GM19324 (cell line): ENCODE results near the gene MAP3K4.

Experiments used
- ATAC-seq: cut with Tn5 transposase; IDR thresholded peaks from one replicate; pipeline ENCODE4 v1.9.1; 2021; ENCODE audit warnings: mild to moderate bottlenecking, moderate library complexity; ENCODE audit not compliant: unreplicated experiment, low FRiP score

MAP3K4 gene

GRCh38 chr6:160991406-160992060 lies at the start of gene MAP3K4:
TSS of gene MAP3K4 (plus strand) at chr6:160991769. CDS start at chr6:160991932, 163 bp downstream.
- peak; percentile 81 for ATAC-seq

DNA sequence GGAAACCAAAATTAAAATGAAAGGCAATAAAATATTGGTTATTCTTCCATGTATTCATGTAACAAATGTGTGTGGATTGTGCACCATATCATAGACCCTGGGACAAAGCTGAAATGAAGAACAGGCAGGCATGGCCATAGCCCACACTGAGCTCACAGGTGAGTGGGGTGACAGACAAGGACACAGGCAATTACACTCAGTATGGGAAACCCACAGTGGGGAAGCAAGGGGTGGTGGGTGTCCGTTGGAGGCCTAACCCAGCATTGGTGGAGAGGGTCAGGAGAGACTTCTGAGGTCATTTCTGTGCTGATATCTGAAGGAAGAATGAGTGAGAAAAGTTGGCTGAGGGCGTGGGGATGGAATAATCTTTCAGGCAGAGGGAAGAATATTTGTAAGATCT lies 47.6 kb upstream of the MAP3K4 start:
- no peak for ATAC-seq

- no peak for ATAC-seq
Measured at GRCh38 chr6:160945516-160946177, 45.9 kb upstream of the MAP3K4 start.

GRCh38 chr6:160949531-160949930 lies 42.0 kb upstream of the MAP3K4 start:
- no peak for ATAC-seq

DNA sequence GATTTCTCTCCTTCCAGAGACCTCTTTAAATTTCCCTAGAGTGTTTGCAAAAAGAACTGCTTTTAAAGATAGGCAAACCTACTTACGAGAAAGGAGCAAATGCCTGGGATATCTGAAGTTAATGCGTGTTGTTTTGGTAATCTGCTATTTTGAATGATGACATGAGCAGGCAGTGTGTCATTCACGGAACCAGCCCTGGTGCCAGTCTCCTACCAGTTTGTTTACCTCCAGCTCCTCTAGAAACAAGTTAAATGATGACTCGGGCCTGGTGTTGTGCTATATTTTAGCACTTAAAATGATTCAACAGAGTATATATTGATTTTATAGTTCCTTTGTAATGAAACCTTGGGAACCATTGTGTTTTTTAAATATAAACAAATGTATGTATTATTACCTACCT lies 41.1 kb upstream of the MAP3K4 start:
- no peak for ATAC-seq

- no peak for ATAC-seq
Measured at GRCh38 chr6:160951187-160952030, 40.2 kb upstream of the MAP3K4 start.

DNA sequence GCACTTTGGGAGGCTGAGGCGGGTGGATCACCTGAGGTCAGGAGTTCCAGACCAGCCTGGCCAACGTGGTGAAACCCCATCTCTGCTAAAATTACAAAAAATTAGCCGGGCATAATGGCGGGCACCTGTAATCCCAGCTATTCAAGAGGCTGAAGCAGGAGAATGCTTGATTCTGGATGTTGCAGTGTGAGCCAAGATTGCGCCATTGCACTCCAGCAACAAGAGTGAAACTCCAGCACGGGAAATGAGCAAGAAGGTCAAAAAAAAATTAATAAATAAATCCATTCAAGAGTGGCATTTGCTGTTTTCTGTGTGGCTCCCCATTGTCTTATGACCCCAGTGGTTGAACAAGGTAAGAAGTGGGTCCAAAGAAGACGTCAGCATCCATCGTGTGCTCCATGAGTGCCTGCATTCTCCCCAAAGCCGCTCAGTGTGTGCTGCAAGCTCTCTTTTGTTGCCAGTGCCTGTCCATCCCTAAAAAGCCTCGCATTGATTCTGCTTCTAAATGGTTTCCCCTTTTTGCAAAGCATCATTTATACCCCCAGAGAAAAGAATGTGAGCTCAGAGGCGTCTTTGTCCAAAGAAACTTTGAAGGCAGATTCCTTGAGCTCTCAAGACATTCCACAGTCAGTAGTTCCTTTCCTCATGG lies 38.8 kb upstream of the MAP3K4 start:
- ATAC-seq = no peak

GRCh38 chr6:160955508-160956295 lies 35.9 kb upstream of the MAP3K4 start:
- ATAC-seq = no peak

DNA sequence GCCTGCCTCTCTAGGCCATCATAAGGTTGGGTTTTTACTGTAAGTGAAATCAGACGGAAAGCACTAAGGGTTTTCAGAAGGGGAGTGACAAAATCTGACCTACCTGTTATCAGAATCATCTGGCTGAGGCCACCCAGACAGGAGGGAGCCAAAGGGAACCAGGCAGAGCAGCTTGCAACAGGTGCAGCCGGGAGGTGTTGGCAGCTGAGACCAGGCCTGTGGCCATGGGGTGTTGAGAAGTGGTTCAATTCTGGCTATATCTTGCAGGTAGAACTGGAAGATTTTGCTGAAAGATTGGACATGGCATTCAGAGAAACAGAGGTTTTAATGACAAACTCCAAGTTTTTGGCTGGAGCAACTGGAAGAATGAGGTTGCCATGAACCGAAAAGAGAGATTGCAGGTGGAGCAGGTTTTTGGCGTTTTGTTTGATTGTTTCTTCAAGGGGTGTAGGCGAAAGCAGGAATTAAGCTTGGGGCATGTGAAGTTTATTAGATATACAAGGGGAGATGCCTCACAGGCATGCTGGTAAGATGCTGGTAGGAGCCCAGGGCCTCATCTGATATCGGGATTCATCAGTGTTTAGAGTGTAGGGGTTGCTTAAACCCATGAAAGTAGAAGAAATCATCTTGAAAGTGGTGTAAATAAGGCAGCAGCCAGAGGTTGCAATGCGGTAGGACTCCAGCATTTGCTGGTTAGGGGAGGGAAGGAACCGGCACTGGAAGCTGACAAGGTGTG lies 35.1 kb upstream of the MAP3K4 start:
- no peak for ATAC-seq

DNA sequence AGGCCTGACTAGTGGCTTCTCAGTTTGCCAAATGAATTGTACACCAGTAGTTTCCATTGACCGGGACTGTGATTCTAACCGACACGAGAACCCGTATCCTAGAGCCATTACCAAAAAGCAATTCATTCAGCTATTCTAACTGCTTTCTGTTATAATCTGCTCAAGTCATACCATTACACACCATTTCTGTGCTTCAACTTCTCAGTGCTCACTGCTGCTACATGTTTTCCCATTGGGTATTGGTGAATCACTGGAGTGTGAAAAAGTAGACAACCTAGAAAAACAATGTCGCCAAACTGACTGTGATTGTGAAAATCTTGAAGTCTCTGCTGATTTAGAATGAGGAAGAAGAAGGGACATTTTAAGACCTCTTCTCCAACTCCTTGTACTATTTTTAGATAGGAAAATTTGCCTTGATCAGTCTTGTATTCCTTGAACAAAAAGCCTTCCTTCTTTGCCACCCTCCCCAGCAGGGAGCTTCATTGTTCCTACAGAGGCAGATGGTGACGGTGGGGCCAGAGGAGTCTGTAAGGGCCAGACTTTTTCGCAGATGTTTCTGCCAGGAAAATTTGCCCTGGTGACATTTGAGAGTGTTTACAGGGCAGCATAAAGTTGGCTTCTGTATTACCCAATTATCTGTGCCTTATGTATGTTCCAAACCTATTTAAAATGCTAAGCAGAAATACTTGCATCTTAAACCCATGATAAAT lies 31.7 kb upstream of the MAP3K4 start:
- ATAC-seq = no peak

- no peak for ATAC-seq
Measured at GRCh38 chr6:160960839-160961238, 30.7 kb upstream of the MAP3K4 start.

- no peak for ATAC-seq
Measured at GRCh38 chr6:160962835-160963623, 28.5 kb upstream of the MAP3K4 start.

DNA sequence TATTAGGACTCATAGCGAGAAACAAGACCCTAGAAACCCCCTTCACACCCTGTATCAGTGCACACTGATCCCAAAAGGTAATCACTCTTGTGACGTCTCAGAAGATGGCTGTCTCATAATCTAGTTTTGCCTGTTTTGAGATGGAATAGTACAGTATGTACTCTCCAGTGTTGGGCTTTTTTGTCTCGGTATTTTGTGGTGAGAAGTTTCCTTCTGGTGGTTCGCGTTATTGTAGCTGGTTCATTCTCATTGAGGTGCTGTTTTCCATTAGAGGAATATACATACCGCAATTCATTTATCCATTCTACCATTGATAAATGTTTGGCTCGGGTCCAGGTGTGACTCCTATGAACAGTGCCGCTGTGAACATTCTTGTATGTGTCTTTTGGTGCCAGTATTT lies 27.9 kb upstream of the MAP3K4 start:
- no peak for ATAC-seq

DNA sequence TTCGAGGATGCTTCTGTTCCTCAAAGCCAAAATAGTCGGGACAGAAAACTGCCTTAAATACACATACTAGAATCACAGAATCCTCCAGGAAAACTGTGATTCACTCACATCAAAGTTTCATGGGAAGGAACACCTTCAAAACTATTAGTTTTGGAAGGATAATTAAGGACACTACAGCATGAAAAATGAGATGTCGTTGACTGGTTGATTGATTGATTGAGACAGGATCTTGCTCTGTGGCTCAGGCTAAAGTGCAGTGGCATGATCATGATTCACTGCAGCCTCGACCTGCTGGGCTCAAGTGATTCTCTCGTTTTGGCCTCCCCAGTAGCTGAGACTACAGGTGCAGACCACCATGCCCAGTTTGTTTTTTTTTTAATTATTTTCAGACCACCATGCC lies 25.7 kb upstream of the MAP3K4 start:
- no peak for ATAC-seq

DNA sequence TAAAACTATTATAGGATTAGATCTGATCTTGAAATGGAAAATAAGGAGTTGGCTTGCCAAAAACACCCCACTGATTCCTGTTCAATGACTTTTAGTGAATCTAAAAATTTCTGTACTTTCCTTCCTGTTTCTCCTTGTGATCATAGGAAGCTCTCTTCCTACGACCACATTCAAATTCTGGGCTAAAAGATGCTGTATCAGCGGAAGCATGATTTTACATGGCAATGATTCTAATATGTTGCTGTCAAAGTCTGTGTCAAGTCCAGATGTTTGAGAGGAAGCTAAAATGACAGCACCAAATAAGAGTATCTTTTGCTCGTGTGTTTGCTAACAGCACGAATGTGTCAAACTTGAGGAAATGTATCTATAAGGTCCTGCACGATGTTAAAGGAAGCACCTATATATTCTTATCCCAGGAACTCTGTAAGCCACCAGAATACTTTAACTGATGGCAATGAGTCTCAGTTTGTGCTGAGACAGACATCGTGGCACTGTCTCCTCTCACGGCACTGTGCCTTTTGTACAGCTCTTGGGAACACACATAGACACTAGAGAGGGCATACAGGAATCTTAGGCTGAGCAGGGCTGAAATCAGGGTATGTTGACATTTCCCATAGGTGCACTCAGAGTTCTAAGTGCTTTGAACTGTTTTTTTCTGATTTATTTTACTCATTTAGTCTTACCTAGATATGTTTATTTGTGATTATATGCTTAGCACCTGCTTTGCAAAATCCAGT lies 24.9 kb upstream of the MAP3K4 start:
- no peak for ATAC-seq

GRCh38 chr6:160967351-160967750 lies 24.2 kb upstream of the MAP3K4 start:
- ATAC-seq = no peak

DNA sequence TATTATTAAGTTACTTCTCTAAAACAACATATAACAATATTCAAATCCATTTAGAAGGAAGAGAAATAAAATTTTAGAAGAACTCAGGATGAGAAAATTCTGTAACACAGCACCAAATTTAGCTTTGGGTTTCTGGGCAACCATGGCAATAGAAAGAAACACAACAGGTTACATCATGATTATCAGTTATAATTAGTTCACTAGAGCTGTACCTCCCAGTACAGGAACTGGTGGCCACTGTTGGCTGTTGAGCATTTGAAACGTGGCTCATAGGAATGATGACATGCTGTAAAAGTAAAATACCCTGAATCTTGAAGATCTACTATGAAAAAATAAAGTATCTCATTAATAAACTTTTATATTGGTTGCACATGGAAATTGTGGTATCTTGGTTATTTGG lies 23.7 kb upstream of the MAP3K4 start:
- no peak for ATAC-seq
